Stomach smooth muscle (tissue), 2 donors: ENCODE results near the gene UVSSA.
"Not testable (repeated sequence)": the region's sequence is repeated elsewhere in the genome, so short reads cannot be mapped to it uniquely, and the experiment has no call there.

Experiments used
- H3K27ac ChIP-seq: one replicate; pipeline ENCODE4 v1.7.0; 2013; ENCODE audit warnings: mild to moderate bottlenecking, low read length, inconsistent platforms
- H3K27me3 ChIP-seq, 2 donors: one replicate each; pipeline ENCODE4 v1.7.0; 2013; ENCODE audit warnings: low read length in 2 of 2; ENCODE audit not compliant: insufficient read depth in 2 of 2, control insufficient read depth in 1 of 2
- H3K36me3 ChIP-seq, 2 donors: one replicate each; pipeline ENCODE4 v1.7.0; 2013; ENCODE audit warnings: low read length in 2 of 2; ENCODE audit not compliant: control insufficient read depth in 2 of 2, insufficient read depth in 2 of 2
- H3K4me1 ChIP-seq: one replicate; pipeline ENCODE4 v1.7.0; 2013; ENCODE audit warnings: low read length; ENCODE audit not compliant: control insufficient read depth, insufficient read depth
- H3K4me3 ChIP-seq, 2 donors: one replicate each; pipeline ENCODE4 v1.7.0; 2013; ENCODE audit warnings: low read length in 2 of 2
- H3K9ac ChIP-seq, 2 donors: one replicate each; pipeline ENCODE4 v1.7.0; 2013; ENCODE audit warnings: low read length in 2 of 2, mild to moderate bottlenecking in 1 of 2
- H3K9me3 ChIP-seq, 2 donors: one replicate each; pipeline ENCODE4 v1.7.0; 2013; ENCODE audit warnings: low read length in 2 of 2; ENCODE audit not compliant: control insufficient read depth in 2 of 2
- donor health status: healthy.
- donor health status: Pancreatic carcinoma.

The UVSSA gene

DNA sequence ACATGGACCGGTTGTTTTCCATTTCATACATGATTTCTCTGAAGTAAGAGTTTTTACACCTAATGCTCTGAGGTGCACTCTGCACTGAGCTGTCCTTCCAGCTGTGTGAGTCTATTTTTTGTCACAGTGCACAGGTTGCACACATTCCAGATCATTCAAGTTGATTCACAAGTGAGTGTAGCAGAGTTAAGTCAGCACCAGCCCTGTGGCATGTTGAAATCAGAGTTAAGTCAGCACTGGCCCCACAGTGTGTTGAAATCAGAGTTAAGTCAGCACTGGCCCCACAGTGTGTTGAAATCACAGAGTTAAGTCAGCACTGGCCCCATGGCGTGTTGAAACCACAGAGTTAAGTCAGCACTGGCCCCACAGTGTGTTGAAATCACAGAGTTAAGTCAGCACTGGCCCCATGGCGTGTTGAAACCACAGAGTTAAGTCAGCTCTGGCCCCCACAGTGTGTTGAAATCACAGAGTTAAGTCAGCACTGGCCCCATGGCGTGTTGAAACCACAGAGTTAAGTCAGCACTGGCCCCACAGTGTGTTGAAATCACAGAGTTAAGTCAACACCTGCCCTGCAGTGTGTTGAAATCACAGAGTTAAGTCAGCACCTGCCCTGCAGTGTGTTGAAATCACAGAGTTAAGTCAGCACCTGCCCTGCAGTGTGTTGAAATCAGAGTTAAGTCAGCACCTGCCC is 11.7 kb upstream of the UVSSA start:
- not testable (repeated sequence) for H3K9ac ChIP-seq, H3K27ac ChIP-seq, H3K27me3 ChIP-seq, H3K4me1 ChIP-seq, H3K4me3 ChIP-seq, H3K9me3 ChIP-seq
- H3K36me3 ChIP-seq = peaks cover 42 to 49% of the 10 kb centered on the region in 2 donors

DNA sequence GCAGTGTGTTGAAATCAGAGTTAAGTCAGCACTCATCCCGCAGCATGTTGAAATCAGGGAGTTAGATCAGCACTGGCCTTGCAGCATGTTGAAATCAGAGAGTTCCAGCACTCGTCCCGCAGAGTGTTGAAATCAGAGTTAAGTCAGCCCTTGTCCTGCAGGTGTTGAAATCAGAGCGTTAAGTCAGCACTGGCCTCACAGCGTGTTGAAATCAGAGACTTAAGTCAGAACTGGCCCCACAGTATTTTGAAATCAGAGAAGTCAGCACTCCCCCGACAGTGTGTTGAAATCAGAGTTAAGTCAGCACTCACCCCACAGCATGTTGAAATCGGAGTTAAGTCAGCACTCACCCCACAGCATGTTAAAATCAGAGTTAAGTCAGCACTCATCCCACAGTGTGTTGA is 10.9 kb upstream of the UVSSA start:
- no peaks in the 10 kb centered on the region for H3K27me3 ChIP-seq
- no peaks in the 10 kb centered on the region for H3K9me3 ChIP-seq
- H3K36me3 ChIP-seq = peaks cover 47 to 56% of the 10 kb centered on the region in 2 donors
- H3K4me3 ChIP-seq = no peak overlapping the region
- no peak overlapping the region for H3K27ac ChIP-seq
- peaks cover 2% of the 10 kb centered on the region for H3K4me1 ChIP-seq
- H3K9ac ChIP-seq = no peak overlapping the region

- no peaks in the 10 kb centered on the region for H3K9me3 ChIP-seq
- H3K27ac ChIP-seq = no peak overlapping the region
- H3K36me3 ChIP-seq = peaks cover 50 to 60% of the 10 kb centered on the region in 2 donors
- H3K9ac ChIP-seq = no peak overlapping the region
- H3K4me3 ChIP-seq = no peak overlapping the region
- H3K27me3 ChIP-seq = no peaks in the 10 kb centered on the region
- H3K4me1 ChIP-seq = peaks cover 2% of the 10 kb centered on the region
Observed at GRCh38 chr4:1337376-1337831, 9.6 kb upstream of the UVSSA start.

DNA sequence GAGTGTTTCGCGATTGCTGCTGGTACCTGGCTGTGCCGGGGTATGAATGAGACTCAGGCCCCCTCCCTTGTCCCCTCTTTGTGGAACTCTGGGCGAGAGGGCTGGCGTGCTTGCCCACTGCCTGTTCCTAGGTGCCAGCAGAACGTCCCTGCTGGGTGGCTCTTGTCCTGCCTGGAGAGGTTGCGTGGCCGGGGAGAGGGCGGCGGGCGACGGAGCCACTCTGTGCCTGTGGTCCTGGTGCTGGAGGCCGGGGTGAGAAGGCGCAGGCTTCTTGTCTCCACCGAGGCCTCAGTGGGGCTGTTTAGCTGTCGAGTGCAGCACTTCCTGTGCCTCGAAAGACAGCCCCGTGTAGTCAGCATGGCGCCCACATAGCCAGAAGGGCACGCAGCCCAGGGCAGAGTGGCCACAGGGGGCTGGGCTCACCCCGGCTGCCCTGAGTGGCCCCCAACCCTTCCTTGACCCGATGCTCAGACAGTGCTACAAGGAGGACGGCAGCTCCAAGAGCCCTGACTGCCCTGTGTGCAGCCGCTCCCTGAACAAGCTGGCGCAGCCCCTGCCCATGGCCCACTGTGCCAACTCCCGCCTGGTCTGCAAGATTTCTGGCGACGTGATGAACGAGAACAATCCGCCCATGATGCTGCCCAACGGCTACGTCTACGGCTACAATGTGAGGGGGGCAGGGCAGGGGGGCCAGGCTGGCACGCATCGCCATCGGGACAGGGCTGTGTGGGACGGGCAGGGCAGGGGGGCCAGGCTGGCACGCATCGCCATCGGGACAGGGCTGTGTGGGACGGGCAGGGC is 8.9 kb upstream of the UVSSA start:
- Histone ChIP-seq H3K36me3 (peaks cover 47 to 59% of the 10 kb centered on the region in 2 donors), H3K27me3 (no peaks in the 10 kb centered on the region), H3K9ac (no peak overlapping the region), H3K27ac (no peak overlapping the region), H3K4me3 (no peak overlapping the region), H3K4me1 (peaks cover 2% of the 10 kb centered on the region), H3K9me3 (no peaks in the 10 kb centered on the region)

- no peak overlapping the region for H3K27ac ChIP-seq
- H3K36me3 ChIP-seq = peaks cover 47 to 57% of the 10 kb centered on the region in 2 donors
- H3K9ac ChIP-seq = no peak overlapping the region
- H3K9me3 ChIP-seq = no peaks in the 10 kb centered on the region
- peaks cover 2% of the 10 kb centered on the region for H3K4me1 ChIP-seq
- no peaks in the 10 kb centered on the region for H3K27me3 ChIP-seq
- H3K4me3 ChIP-seq = no peak overlapping the region
Observed at GRCh38 chr4:1338752-1339414, 8.1 kb upstream of the UVSSA start.

DNA sequence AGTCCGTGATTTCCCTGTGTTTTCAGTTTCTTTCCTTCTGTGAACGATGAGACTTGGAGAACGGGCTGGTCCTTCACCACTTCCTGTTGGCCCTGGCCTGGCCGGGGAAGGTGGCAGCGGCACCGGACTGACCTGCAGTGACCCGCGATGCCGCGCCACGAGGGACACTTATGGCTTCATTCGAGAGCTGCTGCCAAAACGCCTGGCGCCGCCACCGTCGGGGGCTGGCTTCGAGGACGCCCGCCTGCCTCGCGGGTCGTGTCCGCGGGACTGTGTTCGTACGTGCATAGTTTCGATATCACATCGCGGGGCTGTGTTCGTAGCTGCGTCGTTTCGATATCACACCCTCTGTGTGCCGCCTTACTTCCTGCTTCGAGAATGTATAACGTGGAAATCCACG is 7.5 kb upstream of the UVSSA start:
- H3K27ac ChIP-seq = no peak overlapping the region
- peaks cover 43 to 54% of the 10 kb centered on the region in 2 donors for H3K36me3 ChIP-seq

GRCh38 chr4:1340181-1340747 is 6.7 kb upstream of the UVSSA start:
- peaks cover 37 to 48% of the 10 kb centered on the region in 2 donors for H3K36me3 ChIP-seq
- H3K9me3 ChIP-seq = no peaks in the 10 kb centered on the region
- H3K27ac ChIP-seq = no peak overlapping the region
- no peak overlapping the region for H3K4me3 ChIP-seq
- H3K9ac ChIP-seq = no peak overlapping the region
- no peaks in the 10 kb centered on the region for H3K27me3 ChIP-seq
- no peaks in the 10 kb centered on the region for H3K4me1 ChIP-seq

More for the DNA sequence above, 7.5 kb upstream of the UVSSA start:
- no peaks in the 10 kb centered on the region for H3K27me3 ChIP-seq
- H3K9ac ChIP-seq = no peak overlapping the region
- H3K9me3 ChIP-seq = no peaks in the 10 kb centered on the region
- no peak overlapping the region for H3K4me3 ChIP-seq
- peaks cover 2% of the 10 kb centered on the region for H3K4me1 ChIP-seq

DNA sequence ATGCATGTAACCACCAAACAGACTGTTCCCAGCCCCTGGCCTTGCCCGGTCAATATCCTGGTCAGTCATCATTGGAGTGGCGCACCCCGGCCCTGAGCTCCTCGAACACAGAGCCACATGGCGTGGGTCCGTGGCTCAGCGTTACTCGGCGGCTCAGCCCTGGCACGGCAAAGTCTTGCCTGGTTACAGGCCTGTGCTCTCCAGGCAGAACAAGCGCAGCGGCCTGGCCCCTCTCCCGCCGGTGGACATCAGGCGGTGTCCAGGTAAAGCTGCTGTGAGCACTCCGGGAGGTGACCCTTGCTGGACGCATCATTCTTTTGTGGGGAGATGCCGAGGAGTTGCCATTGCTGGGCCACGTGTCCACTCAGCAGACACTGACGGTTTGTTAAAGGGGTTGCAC is 6.1 kb upstream of the UVSSA start:
- Histone ChIP-seq H3K36me3 (peaks cover 37 to 48% of the 10 kb centered on the region in 2 donors), H3K9me3 (no peaks in the 10 kb centered on the region), H3K4me3 (no peak overlapping the region), H3K27me3 (no peaks in the 10 kb centered on the region), H3K9ac (no peak overlapping the region), H3K4me1 (peaks cover 4% of the 10 kb centered on the region), H3K27ac (no peak overlapping the region)

DNA sequence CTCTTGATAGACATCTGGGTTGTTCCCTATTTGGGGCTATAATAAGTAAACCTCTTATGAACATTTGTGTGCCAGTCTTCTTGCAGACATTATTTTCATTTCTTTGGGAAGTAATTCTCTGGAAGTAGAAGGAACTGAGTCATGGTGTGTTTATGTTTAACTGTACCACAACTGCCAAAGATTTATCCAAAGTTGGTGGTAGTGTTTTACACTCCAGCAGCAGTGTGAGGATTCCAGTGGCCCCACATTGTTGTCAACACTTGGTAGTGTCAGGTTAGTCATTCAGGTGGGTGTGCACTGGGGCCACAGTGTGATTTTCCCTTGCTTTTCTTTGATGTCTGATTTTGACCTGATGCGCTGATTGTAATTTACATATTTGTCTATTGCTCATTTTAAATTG is 5.0 kb upstream of the UVSSA start:
- Histone ChIP-seq H3K9ac (no peak overlapping the region), H3K27ac (no peak overlapping the region), H3K4me3 (no peak overlapping the region), H3K36me3 (peaks cover 28 to 40% of the 10 kb centered on the region in 2 donors), H3K4me1 (peaks cover 8% of the 10 kb centered on the region), H3K27me3 (no peaks in the 10 kb centered on the region), H3K9me3 (no peaks in the 10 kb centered on the region)

DNA sequence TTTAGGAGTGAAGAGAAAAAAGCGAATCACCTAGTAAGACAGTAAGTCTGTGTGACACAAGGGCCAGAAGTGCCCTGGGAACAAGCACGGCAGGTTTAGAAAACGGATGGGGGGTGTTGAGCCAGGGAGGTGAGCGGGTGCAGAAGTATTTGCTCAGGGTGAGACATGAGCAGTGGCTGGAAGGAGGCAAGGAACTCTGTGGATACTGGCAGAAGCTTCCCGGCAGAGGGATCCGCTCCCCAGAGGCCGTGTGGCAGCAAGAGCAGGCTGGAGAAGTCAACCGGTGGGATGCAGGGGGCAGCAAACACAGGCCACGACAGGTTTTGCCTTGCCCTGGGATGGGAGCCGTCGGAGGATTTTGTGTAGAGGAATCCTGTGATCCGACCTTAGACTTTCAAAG is 2.3 kb upstream of the UVSSA start:
- Histone ChIP-seq H3K9ac (no peak overlapping the region), H3K4me3 (no peak overlapping the region), H3K9me3 (no peaks in the 10 kb centered on the region), H3K4me1 (peaks cover 28% of the 10 kb centered on the region), H3K36me3 (peaks cover 15 to 19% of the 10 kb centered on the region in 2 donors), H3K27ac (no peak overlapping the region), H3K27me3 (no peaks in the 10 kb centered on the region)
